Esophagus muscularis mucosa (tissue), 3 donors: ENCODE data around the gene NCK1.

Experiments used
- POLR2A ChIP-seq: fragments of 450-650 bp; IDR thresholded peaks from one replicate; pipeline ENCODE4 v1.6.1; 2017; ENCODE audit warnings: antibody characterized with exemption, moderate library complexity, mild to moderate bottlenecking, low read depth
- POLR2AphosphoS5 ChIP-seq, 2 donors: sonication (generic); formaldehyde crosslinking; IDR thresholded peaks; one replicate each; pipeline ENCODE4 v1.6.1; 2017; ENCODE audit warnings: antibody characterized with exemption in 2 of 2
- TF ChIP-seq, protein P1 (sequence below), 3 experiments: fragments of 200-600 bp in 2 of 3; fragments of 450-650 bp in 1 of 3; sonication (generic) in 2 of 3; IDR thresholded peaks; one replicate each; pipeline ENCODE4 v1.5.1; 2017 to 2019; ENCODE audit warnings: antibody characterized with exemption in 3 of 3, mild to moderate bottlenecking in 2 of 3, moderate library complexity in 1 of 3

DNA sequence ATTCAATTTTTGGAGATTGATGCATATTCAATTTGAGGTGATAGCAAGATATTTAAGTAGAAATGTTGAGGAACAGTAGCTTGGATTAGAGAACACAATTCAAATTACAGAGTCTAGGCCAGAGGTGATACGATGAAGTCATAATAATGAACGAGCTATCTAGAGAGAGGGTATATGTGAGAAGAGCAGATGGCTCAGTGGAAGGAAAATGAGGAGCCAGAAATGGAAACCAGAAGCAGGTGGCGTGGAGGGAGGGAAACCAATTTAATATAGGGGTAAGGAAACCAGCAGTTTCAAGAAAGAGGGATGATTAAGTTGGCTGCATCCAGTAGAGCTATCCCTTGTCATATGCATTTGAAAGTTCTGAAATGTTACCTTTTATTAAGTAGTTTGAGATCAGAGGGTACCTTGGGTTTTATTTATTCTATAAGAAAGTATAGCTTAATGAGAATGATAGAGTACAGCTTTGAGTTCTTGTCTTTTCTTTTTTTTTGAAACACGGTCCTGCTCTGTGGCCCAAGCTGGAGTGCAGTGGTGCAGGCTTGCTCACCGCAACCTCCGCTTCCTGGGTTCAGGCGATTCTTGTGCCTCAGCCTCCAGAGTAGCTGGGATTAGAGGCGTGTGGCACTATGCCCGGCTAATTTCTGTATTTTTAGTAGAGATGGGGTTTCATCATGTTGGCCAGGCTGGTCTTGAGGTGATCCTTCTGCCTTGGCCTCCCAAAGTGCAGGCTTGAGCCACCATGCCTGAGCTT, 22.1 kb downstream of the NCK1 start:
- TF ChIP-seq POLR2AphosphoS5 (IDR thresholded peaks at IDR 0.05): no peak
- TF ChIP-seq POLR2A: no peak
- TF ChIP-seq, protein P1, sequence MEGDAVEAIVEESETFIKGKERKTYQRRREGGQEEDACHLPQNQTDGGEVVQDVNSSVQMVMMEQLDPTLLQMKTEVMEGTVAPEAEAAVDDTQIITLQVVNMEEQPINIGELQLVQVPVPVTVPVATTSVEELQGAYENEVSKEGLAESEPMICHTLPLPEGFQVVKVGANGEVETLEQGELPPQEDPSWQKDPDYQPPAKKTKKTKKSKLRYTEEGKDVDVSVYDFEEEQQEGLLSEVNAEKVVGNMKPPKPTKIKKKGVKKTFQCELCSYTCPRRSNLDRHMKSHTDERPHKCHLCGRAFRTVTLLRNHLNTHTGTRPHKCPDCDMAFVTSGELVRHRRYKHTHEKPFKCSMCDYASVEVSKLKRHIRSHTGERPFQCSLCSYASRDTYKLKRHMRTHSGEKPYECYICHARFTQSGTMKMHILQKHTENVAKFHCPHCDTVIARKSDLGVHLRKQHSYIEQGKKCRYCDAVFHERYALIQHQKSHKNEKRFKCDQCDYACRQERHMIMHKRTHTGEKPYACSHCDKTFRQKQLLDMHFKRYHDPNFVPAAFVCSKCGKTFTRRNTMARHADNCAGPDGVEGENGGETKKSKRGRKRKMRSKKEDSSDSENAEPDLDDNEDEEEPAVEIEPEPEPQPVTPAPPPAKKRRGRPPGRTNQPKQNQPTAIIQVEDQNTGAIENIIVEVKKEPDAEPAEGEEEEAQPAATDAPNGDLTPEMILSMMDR (IDR thresholded peaks at IDR 0.05): no peak
